ENCODE results near the gene RHEX.

Gene RHEX

GRCh38 chr1:206021626-206022365 lies 31.2 kb upstream of the RHEX start:
- Mint-ChIP-seq H3K27ac (no peak overlapping the region), H3K4me3 (no peak overlapping the region), H3K9me3 (no peaks in the 10 kb centered on the region), H3K36me3 (no peaks in the 10 kb centered on the region), H3K4me1 (no peaks in the 10 kb centered on the region), H3K27me3 (no peaks in the 10 kb centered on the region)

GRCh38 chr1:206022766-206023165 lies 30.2 kb upstream of the RHEX start:
- H3K4me3 Mint-ChIP-seq, result no peak overlapping the region
- H3K4me1 Mint-ChIP-seq, result no peaks in the 10 kb centered on the region
- no peak overlapping the region for H3K27ac Mint-ChIP-seq
- H3K9me3 Mint-ChIP-seq, result no peaks in the 10 kb centered on the region
- H3K27me3 Mint-ChIP-seq, result no peaks in the 10 kb centered on the region
- no peaks in the 10 kb centered on the region for H3K36me3 Mint-ChIP-seq

DNA sequence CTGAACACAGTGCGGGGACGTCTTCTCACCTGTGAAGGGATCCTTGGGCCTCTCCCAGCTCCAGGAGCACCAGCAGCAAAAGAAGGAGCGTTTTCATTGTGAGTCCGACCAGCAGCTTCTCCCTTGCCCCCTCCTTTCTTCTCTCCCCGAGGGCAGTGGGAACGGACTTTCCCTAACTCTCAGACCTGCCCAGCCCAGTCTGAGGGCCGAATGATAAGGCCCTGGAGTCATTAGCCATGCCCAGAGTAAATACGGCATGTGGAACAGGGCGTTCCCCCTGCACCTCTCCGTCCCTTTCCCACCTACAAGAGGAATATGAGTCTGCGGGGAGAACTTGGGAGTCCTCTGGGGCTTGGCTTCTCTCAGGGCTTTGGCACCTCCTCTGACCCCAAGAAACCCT lies 29.3 kb upstream of the RHEX start, which contains the start of gene CTSE:
Gene CTSE, minus strand, starts transcription at position 201 of the 400 bp plus-strand sequence. Its CDS starts 104 bp downstream, at position 97.
- peaks cover under 1% of the 10 kb centered on the region for H3K27me3 Mint-ChIP-seq
- no peaks in the 10 kb centered on the region for H3K4me1 Mint-ChIP-seq
- no peak within 1 kb of the TSS for H3K27ac Mint-ChIP-seq
- H3K4me3 Mint-ChIP-seq, result no peak within 1 kb of the TSS
- no peaks in the 10 kb centered on the region for H3K9me3 Mint-ChIP-seq
- no peaks in the 10 kb centered on the region for H3K36me3 Mint-ChIP-seq

GRCh38 chr1:206025283-206025820 lies 27.6 kb upstream of the RHEX start:
- Mint-ChIP-seq H3K4me3 (no peak overlapping the region), H3K9me3 (no peaks in the 10 kb centered on the region), H3K27me3 (peaks cover 2% of the 10 kb centered on the region), H3K27ac (no peak overlapping the region), H3K4me1 (no peaks in the 10 kb centered on the region), H3K36me3 (no peaks in the 10 kb centered on the region)

- H3K27me3 Mint-ChIP-seq, result peaks cover 4% of the 10 kb centered on the region
- no peak overlapping the region for H3K27ac Mint-ChIP-seq
- no peaks in the 10 kb centered on the region for H3K9me3 Mint-ChIP-seq
- no peaks in the 10 kb centered on the region for H3K4me1 Mint-ChIP-seq
- no peak overlapping the region for H3K4me3 Mint-ChIP-seq
- H3K36me3 Mint-ChIP-seq, result no peaks in the 10 kb centered on the region
These were observed 23.5 kb upstream of the RHEX start for GRCh38 chr1:206029484-206029883.

GRCh38 chr1:206030191-206030590 lies 22.8 kb upstream of the RHEX start:
- Mint-ChIP-seq H3K4me3 (no peak overlapping the region), H3K27me3 (peaks cover 4% of the 10 kb centered on the region), H3K9me3 (no peaks in the 10 kb centered on the region), H3K36me3 (no peaks in the 10 kb centered on the region), H3K4me1 (peaks cover 5% of the 10 kb centered on the region), H3K27ac (no peak overlapping the region)

DNA sequence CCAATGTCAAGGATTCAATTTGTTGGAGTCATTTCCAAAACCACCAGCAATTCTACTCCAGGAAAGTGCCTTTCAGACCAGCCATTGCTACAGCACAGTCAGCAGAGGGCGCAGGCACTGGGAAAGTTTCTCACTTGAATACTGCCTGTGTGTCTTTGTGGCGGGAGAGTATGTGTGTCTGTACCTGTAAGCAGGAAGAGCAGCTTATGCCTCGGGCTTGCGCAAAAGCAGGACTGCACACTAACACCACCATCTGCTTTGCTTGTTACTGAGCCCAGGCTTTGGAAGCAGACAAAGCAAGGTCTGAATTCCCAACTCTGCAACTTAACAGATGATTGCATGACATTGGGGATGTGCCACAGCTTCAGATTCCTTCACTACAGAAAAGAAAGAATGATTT lies 22.3 kb upstream of the RHEX start:
- Mint-ChIP-seq H3K27ac (no peak overlapping the region), H3K4me3 (no peak overlapping the region), H3K9me3 (no peaks in the 10 kb centered on the region), H3K36me3 (no peaks in the 10 kb centered on the region), H3K4me1 (peaks cover 6% of the 10 kb centered on the region), H3K27me3 (peaks cover 4% of the 10 kb centered on the region)

GRCh38 chr1:206032380-206033140 lies 20.4 kb upstream of the RHEX start:
- Mint-ChIP-seq H3K9me3 (no peaks in the 10 kb centered on the region), H3K36me3 (no peaks in the 10 kb centered on the region), H3K4me1 (peaks cover 6% of the 10 kb centered on the region), H3K27me3 (peaks cover 4% of the 10 kb centered on the region), H3K27ac (no peak overlapping the region), H3K4me3 (no peak overlapping the region)

- Mint-ChIP-seq H3K9me3 (no peaks in the 10 kb centered on the region), H3K27me3 (peaks cover 4% of the 10 kb centered on the region), H3K36me3 (no peaks in the 10 kb centered on the region), H3K4me3 (no peak overlapping the region), H3K27ac (no peak overlapping the region), H3K4me1 (peaks cover 18% of the 10 kb centered on the region)
These were observed 17.9 kb upstream of the RHEX start for GRCh38 chr1:206035027-206035426.

- Mint-ChIP-seq H3K27me3 (peaks cover 6% of the 10 kb centered on the region), H3K27ac (no peak overlapping the region), H3K4me1 (peaks cover 18% of the 10 kb centered on the region), H3K9me3 (no peaks in the 10 kb centered on the region), H3K4me3 (no peak overlapping the region), H3K36me3 (no peaks in the 10 kb centered on the region)
These were observed 16.1 kb upstream of the RHEX start for GRCh38 chr1:206036663-206037455.

DNA sequence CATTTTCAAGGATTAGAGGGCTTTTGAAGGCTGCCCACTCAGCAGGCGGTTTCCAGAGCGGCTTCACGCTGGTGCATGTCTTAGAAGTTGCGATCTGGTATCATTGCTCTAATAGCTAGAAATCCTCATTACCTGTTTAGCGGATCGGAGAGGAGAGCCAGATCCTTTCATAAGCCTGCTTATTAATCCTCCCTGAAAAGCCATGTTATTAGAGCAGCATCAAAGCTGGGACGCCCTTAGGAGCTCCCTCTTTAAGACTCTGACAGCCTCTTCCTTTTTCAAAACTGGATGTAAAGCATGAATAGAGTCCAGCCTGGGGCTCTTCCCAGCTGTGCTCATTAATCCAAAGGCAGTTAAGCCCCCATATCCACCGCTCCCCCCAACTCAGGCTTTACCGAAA lies 15.4 kb upstream of the RHEX start:
- peaks cover 6% of the 10 kb centered on the region for H3K27me3 Mint-ChIP-seq
- H3K4me1 Mint-ChIP-seq, result peaks cover 18% of the 10 kb centered on the region
- H3K9me3 Mint-ChIP-seq, result no peaks in the 10 kb centered on the region
- H3K4me3 Mint-ChIP-seq, result no peak overlapping the region
- no peaks in the 10 kb centered on the region for H3K36me3 Mint-ChIP-seq
- H3K27ac Mint-ChIP-seq, result no peak overlapping the region

GRCh38 chr1:206039046-206039973 lies 13.7 kb upstream of the RHEX start:
- Mint-ChIP-seq H3K27ac (no peak overlapping the region), H3K9me3 (no peaks in the 10 kb centered on the region), H3K36me3 (no peaks in the 10 kb centered on the region), H3K4me3 (no peak overlapping the region), H3K4me1 (peaks cover 18% of the 10 kb centered on the region), H3K27me3 (peaks cover 4% of the 10 kb centered on the region)

GRCh38 chr1:206040328-206040727 lies 12.6 kb upstream of the RHEX start:
- Mint-ChIP-seq H3K4me3 (no peak overlapping the region), H3K27ac (no peak overlapping the region), H3K4me1 (peaks cover 12% of the 10 kb centered on the region), H3K27me3 (peaks cover 4% of the 10 kb centered on the region), H3K36me3 (no peaks in the 10 kb centered on the region), H3K9me3 (no peaks in the 10 kb centered on the region)

DNA sequence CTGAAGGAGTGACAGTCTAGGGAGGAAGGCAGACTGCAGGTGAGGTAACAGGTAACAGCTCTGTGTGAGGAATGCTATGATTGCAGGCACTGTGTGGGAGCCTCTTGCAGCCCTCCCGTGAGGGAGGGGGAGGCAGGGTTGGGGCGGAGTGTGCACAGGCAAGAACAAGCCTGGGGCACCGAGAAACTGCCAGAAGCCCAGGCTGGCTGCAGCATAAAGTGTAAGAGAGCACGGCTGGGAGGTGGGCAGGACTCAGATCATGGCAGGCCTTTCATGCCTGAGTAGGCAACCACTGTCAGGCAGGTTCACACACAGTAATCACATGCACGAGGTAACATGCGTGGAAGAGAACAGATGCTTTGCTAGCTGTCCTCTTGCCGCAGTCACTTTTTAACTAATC lies 11.3 kb upstream of the RHEX start:
- no peak overlapping the region for H3K4me3 Mint-ChIP-seq
- peaks cover 4% of the 10 kb centered on the region for H3K27me3 Mint-ChIP-seq
- no peak overlapping the region for H3K27ac Mint-ChIP-seq
- no peaks in the 10 kb centered on the region for H3K9me3 Mint-ChIP-seq
- peaks cover 12% of the 10 kb centered on the region for H3K4me1 Mint-ChIP-seq
- no peaks in the 10 kb centered on the region for H3K36me3 Mint-ChIP-seq

- Mint-ChIP-seq H3K27ac (no peak overlapping the region), H3K27me3 (no peaks in the 10 kb centered on the region), H3K36me3 (no peaks in the 10 kb centered on the region), H3K9me3 (no peaks in the 10 kb centered on the region), H3K4me3 (no peak overlapping the region), H3K4me1 (peaks cover 27% of the 10 kb centered on the region)
These were observed 5.7 kb upstream of the RHEX start for GRCh38 chr1:206047271-206047670.
